HL-60 (cell line): ENCODE measurements around the gene CYYR1.

Experiments used
- DNase-seq, 2 experiments: peaks; one replicate each; pipeline ENCODE4 v3.0.0-alpha.2; 2010 to 2020; ENCODE audit warnings: low read depth in 1 of 2, low spot score in 1 of 2
- H3K27ac ChIP-seq: fragments of 250-450 bp; sonication (Bioruptor Pico); replicated peaks from 2 replicates; pipeline ENCODE4 v1.5.1; 2020; ENCODE audit warnings: mild to moderate bottlenecking, moderate library complexity
- H3K27me3 ChIP-seq: fragments of 250-450 bp; sonication (Bioruptor Pico); 2 replicates; pipeline ENCODE4 v1.5.1; 2021; ENCODE audit warnings: mild to moderate bottlenecking, moderate library complexity; ENCODE audit not compliant: insufficient read depth, poor library complexity, severe bottlenecking
- H3K4me3 ChIP-seq: replicated peaks from 2 replicates; pipeline ENCODE4 v1.5.1; 2011; ENCODE audit warnings: mild to moderate bottlenecking, control low read depth, low read length; ENCODE audit not compliant: insufficient read depth
- GABPA ChIP-seq: IDR thresholded peaks from 2 replicates; pipeline ENCODE4 v1.6.1; 2012; ENCODE audit warnings: low read depth
- POLR2AphosphoS5 ChIP-seq: IDR thresholded peaks from 2 replicates; pipeline ENCODE4 v1.6.1; 2012; ENCODE audit warnings: low read depth
- SPI1 ChIP-seq: IDR thresholded peaks from 2 replicates; pipeline ENCODE4 v1.6.1; 2012; ENCODE audit warnings: low read depth, mild to moderate bottlenecking, borderline replicate concordance
- TF ChIP-seq, protein P1 (sequence below): IDR thresholded peaks from one replicate; pipeline ENCODE4 v1.5.1; 2011; ENCODE audit warnings: low read length, control low read depth, inconsistent platforms; ENCODE audit not compliant: insufficient read depth
- TF ChIP-seq, protein P2 (sequence below): IDR thresholded peaks from 2 replicates; pipeline ENCODE4 v1.6.1; 2012; ENCODE audit warnings: low read depth; ENCODE audit not compliant: insufficient replicate concordance

Gene CYYR1

DNA sequence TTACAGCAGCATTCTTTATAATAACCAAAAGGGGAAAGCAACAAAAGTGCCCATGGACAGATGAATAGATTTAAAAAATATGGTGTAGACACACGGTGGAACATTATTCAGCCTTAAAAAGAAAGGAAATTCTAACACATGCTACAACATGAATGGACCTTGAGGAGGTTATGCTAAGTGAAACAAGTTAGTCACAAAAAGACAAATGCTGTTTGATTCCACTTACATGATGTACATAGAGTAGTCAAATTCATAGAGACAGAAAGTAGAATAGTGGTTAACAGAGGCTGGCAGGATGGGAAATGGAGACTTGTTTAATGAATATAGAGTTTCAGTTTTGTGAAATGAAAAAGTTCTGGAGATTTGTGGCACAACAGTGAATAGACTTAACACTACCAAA is 151.4 kb downstream of the CYYR1 start:
- no peak for DNase-seq
- H3K4me3 ChIP-seq, result no peak overlapping the region
- TF ChIP-seq SPI1 (no peak), POLR2AphosphoS5 (no peak), GABPA (no peak)
- TF ChIP-seq, protein P1, sequence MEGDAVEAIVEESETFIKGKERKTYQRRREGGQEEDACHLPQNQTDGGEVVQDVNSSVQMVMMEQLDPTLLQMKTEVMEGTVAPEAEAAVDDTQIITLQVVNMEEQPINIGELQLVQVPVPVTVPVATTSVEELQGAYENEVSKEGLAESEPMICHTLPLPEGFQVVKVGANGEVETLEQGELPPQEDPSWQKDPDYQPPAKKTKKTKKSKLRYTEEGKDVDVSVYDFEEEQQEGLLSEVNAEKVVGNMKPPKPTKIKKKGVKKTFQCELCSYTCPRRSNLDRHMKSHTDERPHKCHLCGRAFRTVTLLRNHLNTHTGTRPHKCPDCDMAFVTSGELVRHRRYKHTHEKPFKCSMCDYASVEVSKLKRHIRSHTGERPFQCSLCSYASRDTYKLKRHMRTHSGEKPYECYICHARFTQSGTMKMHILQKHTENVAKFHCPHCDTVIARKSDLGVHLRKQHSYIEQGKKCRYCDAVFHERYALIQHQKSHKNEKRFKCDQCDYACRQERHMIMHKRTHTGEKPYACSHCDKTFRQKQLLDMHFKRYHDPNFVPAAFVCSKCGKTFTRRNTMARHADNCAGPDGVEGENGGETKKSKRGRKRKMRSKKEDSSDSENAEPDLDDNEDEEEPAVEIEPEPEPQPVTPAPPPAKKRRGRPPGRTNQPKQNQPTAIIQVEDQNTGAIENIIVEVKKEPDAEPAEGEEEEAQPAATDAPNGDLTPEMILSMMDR, result no peak
- TF ChIP-seq, protein P2, sequence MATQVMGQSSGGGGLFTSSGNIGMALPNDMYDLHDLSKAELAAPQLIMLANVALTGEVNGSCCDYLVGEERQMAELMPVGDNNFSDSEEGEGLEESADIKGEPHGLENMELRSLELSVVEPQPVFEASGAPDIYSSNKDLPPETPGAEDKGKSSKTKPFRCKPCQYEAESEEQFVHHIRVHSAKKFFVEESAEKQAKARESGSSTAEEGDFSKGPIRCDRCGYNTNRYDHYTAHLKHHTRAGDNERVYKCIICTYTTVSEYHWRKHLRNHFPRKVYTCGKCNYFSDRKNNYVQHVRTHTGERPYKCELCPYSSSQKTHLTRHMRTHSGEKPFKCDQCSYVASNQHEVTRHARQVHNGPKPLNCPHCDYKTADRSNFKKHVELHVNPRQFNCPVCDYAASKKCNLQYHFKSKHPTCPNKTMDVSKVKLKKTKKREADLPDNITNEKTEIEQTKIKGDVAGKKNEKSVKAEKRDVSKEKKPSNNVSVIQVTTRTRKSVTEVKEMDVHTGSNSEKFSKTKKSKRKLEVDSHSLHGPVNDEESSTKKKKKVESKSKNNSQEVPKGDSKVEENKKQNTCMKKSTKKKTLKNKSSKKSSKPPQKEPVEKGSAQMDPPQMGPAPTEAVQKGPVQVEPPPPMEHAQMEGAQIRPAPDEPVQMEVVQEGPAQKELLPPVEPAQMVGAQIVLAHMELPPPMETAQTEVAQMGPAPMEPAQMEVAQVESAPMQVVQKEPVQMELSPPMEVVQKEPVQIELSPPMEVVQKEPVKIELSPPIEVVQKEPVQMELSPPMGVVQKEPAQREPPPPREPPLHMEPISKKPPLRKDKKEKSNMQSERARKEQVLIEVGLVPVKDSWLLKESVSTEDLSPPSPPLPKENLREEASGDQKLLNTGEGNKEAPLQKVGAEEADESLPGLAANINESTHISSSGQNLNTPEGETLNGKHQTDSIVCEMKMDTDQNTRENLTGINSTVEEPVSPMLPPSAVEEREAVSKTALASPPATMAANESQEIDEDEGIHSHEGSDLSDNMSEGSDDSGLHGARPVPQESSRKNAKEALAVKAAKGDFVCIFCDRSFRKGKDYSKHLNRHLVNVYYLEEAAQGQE, result no peak
- no peak overlapping the region for H3K27ac ChIP-seq
- no peaks in the 10 kb centered on the region for H3K27me3 ChIP-seq
